GM18868 (cell line): ENCODE data around the gene TPRN.
A peak's percentile ranks its signal among the peaks of the same experiment; 100 is the strongest.

ENCODE experiments used
- ATAC-seq: cut with Tn5 transposase; IDR thresholded peaks from one replicate; pipeline ENCODE4 v1.9.1; 2021; ENCODE audit warnings: mild to moderate bottlenecking, moderate library complexity; ENCODE audit not compliant: unreplicated experiment

The TPRN gene

GRCh38 chr9:137191245-137191644, 9.3 kb downstream of the TPRN start:
- ATAC-seq = no peak

- no peak for ATAC-seq
Measured at GRCh38 chr9:137190315-137190856, 10.2 kb downstream of the TPRN start.

DNA sequence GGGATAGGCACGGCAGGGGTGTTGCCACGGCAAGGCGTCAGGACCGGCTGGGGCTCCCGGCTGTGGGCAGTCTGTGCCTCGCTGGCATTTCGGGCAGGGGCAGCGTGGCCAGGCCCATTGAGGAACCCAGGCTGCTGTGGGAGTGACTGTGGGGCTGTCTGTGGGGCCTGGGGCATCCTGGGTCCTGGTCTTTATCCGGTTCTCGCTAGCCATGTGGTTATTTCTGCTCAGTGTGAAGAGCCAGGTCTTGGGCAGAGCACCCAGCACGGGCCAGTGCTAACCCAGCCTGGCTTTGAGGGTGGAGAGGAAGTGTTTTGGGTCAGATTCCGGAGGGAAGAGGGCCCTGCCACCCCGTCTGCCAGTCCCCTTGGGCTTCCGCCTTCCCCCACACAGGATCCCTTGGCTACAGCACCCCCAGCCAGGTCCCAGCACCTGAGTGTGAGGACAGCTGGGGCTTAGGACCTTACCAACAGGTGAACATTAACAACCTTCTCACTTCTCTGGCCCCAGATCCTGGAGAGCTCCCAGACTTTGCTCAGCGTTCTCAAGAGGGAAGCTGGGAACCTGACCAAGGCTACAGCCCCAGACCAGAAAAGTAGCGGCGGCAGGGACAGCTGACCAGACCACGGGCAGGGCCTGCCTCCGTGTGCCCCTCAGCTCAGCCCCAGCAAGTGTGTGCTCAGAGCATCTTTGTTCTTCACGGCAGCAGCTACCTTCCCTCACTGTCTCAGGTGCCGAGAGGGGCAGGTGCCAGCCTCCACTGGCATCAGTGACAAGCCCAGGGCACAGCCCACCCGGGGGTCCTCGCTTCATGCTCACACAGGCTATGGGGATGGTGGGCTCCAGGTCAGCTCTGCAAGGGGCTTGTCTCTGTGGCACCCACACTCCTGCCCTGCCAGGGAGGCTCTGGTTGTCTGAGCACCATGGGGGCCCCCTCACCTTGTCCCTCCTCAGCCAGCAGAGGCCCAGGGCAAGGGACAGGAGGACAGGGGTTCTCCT, 10.9 kb downstream of the TPRN start:
- ATAC-seq = no peak

- peak; percentile 79 for ATAC-seq
Measured at GRCh38 chr9:137188490-137189296, 11.8 kb downstream of the TPRN start, which contains the start of the genes ANAPC2 and SSNA1. Gene ANAPC2, minus strand, starts transcription at chr9:137188560. Its CDS starts 28 bp downstream, at chr9:137188532. Gene SSNA1, plus strand, starts transcription at chr9:137188676. Its CDS starts 51 bp downstream, at chr9:137188727.

DNA sequence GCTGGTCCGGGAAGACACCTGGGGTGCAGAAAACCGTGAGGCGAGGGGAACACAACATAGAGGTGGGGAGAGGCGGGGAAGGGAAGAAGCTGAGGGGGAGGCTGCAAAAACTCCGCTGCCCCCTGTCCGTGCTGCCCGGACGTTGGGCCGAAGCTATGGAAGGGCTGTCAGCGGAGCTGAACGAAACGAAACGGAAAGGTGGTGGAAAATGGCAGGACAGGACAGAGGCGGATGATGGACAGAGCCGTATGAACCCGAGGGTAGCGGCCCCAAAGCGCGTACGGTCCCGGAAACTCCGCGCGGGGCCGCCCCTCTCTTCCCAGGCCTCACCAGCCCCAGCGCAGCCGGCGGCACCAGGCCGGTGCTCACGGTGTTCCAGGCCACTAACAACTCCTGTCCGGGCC, 12.5 kb downstream of the TPRN start:
- ATAC-seq = peak; percentile 12

DNA sequence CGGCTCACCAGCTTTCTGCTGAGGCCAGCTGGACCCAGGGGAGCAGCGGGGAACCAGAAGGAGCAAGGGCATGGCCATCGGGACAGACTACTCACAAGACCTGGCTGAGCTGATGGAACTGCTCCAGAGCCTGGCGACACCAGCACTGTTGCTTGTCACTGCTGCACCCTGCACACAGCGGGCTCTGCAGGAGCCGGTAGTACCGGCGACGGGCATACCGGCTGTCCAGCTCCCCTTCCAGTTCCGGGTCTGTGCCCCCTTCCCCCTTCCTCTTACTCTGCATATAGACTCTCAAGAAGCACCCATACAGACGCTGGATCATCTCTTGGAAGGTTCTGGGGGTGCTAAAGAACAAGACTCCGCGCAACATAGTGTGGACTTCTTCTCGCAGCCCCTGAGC, 13.2 kb downstream of the TPRN start:
- ATAC-seq = no peak

DNA sequence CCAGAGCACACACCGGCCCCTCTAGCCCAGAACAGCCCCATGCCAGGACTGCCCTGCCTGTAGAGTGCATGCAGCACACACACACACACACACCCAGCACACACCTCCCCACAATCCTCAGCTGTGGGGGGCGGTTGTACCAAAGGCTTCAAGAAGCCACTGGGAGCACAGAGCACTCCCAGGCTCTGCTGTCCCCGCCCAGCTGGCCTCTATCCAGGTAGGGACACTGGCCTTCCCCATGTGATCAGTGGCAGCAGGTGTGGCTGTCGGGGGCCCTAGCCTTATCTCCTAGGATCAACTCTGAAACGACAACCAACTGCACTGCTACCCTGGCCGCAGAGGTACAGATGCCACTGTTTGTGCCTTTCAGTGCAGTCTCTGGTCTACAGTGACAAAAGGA, 14.2 kb downstream of the TPRN start:
- ATAC-seq = no peak

DNA sequence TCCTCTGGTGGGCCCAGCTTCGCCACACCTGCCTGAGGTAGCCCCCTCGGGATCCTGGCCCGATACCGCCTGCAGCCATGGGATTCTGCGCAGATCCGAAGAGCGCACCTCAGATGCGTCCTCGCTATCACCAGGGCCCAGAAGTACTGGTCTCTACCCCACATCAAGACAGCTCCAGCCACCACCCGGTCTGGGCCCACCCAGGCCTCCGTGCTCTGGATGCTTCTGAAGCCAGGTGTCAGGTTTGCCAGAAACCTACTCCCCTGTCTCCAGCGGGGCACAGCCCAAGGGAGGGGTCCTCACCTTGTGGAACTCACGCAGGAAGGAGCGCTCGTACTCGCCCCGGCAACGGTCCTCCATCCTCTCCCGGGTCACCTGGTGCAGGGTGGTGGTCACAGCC, 14.6 kb downstream of the TPRN start:
- ATAC-seq = no peak

GRCh38 chr9:137184881-137185660, 15.5 kb downstream of the TPRN start:
- no peak for ATAC-seq

GRCh38 chr9:137183980-137184595, 16.5 kb downstream of the TPRN start:
- ATAC-seq = no peak

DNA sequence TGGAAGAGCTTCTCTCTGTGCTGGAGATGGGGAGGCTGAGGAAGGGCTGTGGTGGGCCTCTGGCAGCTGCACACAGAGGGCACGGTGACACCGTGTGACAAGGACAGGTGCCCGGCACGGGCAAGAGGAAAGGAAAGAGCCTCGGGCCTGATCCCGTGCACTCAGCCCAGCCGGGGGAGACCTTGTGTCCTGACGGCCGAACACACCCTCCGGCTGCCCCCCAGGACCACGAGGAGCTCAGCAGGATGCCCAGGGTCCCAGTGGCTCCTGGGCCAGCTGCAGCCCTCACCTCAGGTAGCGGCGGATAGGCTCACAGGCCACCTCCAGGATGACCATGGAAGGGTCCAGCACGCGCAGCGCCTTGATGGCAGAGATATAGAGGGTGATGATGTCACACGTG, 17.7 kb downstream of the TPRN start:
- no peak for ATAC-seq

DNA sequence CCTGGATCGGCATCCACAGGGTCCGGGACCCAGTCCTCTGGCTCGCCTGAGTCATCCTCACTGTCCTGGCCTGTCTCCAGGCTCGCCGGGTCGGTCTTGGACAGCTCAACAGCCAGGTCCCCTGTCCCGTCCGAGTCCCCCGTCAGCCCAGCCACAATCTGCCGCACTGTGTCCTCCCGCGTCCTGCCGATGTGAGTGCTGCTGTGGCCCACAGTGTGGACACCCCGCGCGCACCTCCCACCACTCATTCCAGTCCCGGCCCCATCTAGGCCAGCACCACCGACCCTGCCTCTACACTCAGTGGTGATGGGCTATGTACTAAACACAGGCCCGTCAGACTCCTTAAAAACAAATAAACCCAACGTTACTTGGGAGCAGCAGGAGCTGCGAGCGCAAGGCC, 18.9 kb downstream of the TPRN start:
- ATAC-seq = no peak

DNA sequence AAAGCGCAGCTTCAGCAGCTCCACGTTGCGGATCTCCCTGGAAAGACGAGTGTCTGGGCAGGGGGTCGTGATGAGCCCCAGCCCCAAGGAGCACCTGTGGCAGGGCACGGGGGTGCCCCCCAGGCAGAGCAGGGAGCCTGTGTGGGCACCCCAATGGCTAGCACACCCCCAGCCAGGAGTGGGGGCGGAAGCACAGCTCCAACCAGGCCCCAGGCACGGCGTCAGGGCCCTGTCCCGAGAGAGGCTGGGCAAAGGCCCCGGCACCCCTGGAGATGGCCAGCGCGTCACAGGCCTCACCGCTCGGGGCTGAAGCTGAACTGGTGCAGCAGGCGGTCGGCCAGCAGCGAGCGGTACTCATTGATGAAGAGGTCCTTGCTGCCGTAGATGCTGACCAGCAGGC, 20.1 kb downstream of the TPRN start:
- ATAC-seq = no peak

DNA sequence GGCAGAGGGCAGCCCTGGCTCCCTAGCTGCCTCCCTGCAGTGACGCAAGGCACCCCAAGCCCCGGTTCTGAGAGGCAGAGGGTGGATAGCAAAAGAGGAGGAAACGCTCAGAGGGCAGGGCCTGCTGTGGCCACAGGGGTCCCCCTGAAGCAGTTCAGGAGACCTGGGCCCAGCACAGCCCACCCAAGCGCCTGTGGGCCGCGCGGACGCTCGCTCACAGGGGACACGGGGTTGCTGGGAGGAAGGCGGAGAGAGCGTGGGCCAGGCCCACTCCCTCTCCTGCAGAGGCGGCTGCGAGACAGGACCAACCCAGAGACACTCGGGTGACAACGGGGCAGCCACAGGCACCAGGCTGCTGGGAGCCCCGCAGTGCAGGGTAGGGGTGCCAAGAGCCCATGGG, 20.8 kb downstream of the TPRN start:
- ATAC-seq = no peak

DNA sequence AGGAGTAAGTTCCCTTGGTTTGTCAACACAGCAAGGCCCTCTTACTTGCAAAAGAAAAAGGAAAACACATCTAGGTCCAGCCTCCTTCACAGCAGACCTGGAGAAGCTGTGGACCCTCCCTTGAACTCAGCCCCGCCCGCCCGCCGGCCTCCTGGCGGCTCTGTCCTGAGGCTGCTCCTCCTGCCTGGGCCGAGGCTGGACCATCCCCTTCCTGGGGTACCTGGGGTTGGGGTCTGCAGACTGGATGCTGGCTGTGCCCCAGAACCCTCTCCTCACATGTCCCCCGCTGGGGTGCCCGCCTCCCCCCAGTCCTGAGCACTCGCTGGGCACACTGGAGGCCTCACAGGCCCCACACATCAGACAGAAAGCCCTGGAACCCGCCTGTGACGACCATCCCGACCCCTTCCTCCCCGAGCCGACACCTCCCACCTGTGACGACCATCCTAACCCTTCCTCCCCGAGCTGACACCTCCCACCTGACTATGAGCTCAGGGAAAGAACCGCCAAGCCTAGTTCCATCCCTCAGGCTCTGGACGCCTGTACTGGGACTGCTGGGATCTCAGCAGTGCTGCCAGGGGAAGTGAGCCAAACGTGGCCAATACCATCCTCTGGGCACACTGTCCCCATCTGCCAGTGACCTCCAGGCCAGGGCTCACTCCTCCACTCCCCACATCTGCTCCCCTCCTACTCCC, 21.5 kb downstream of the TPRN start:
- no peak for ATAC-seq

- ATAC-seq = no peak
Measured at GRCh38 chr9:137178201-137178938, 22.2 kb downstream of the TPRN start.

GRCh38 chr9:137176302-137177182, 24.0 kb downstream of the TPRN start:
- no peak for ATAC-seq
